HG02678 (cell line): ENCODE results near the gene NCOR2.

ENCODE experiments used
- ATAC-seq: cut with Tn5 transposase; IDR thresholded peaks from one replicate; pipeline ENCODE4 v1.9.1; 2021; ENCODE audit warnings: mild to moderate bottlenecking, moderate library complexity; ENCODE audit not compliant: unreplicated experiment

The NCOR2 gene

DNA sequence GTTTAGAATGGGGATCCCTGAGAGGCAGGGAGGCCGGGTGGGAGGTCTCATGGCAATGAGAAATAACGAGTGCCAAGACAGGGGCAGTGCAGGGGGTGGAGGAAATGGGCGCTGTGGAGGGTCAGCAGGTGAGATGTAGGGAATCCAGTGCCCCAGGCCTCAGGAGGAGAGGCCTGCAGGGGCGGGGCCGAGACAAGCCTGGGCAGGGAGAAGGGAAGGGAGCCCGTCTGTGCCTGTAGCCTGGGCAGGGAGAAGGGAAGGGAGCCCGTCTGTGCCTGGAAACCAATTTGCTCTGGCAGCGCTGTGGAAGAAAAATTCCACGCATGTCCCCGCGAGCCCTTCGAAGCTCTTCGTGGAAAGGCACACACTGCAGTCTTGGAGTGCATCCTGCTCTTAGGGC lies 10.6 kb upstream of the NCOR2 start:
- no peak for ATAC-seq

DNA sequence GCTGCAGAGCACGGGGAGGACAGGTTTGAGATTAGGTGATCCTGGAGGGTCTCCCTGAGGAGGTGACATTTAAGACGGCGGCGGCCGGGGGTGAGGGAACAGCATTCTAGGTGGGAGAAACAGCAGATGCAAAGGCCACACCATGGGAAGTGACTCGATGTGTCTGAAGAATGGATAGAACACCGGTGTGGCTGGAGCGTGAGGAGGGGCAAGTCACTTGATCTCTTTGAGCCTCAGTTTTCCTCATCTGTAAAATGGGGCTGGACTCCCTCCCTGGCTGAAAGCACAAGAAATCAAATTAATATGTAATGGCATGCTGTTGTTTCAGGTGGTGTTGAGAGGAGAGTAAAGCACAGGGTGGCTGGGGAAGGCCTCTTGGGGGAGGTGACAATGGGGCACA lies 10.0 kb upstream of the NCOR2 start:
- ATAC-seq, result no peak

DNA sequence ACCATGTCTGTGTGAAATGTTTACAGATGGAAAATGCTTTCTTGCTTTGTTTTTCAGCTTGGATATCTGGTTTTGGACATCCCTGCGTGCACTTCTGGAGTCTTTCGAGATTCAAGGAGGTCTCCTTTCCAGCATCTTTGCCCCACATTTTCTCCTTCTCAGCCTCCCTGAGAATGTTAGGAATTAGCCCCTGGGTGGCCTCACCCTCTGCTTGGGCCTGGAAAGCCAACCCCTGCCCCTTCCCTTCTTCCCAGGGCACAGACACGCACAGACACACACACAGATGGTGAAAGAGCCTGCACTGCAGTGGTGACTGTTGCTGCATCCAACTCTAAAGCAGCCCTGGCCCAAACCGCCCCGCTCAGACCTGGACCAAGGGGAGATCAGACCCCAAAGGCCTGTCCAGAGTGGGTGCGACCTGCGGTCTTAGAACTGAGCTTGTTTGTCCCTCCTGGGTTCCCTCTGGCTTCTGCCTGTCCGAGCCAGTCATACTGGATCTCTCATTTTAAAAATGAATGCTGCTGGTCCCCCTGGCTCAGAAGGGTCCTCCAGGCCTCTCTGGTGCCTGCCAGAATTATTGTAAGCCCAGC lies 8.7 kb upstream of the NCOR2 start:
- ATAC-seq, result no peak

DNA sequence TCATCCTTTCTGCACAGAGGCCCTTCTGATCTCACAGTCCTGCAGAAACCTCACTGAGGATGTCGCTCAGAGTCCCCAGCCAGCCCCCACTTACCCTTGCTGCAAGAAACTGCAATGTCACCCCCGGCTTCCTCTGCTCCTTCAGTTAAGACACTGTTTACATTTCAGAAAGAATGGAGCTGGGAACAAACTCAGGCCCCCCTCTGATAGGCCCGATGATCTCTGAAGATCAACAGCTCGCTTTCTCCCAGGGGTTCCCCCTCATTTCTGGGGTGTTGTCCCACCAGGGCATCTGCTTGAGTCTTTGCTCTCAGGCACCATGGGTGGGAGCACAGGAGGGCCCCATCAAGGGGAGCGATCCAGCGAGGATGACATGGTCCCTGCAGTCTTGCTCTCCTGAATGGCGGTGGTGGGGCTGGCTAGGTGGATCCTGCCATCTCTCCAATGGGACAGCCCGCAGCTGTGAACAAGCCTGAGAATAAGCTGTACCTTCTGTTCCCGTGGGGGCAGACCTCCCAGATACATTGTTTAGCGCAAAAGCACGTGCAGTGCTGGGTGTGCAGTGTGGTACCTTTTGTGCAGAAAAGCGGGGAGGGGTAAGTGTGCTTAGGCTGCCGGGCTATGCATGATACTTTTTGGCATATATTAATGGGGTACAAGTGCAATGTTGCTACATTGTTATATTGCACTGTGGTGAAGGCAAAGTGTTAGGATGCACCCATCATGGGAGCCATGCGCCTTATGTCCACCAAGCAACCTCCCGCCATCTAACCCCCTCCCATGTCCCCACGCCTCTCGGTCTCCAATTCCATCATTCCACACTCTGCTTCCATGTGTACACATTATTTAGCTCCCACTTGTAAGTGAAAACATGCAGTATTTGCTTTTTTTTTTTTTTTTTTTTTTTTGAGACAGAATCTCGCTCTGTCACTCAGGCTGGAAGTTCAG lies 6.7 kb upstream of the NCOR2 start:
- no peak for ATAC-seq

DNA sequence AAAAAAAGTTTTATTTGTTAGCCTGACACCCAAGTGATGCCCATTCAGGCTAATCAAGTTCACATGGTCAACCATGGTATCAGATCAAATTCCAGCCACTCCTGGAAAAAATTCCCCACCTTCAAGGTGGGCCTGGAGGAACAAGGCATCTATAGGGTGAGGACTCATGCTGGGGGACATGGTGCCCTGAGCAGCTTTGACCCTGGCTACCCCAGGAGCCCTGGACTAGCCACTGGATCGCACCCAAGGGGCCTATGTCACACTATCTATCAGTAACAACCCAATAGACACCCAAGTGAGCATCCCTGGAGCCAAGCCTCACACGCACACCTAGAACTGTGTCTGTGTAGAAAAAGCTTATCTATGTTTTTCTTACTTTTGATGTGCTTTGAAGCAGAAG lies 4.1 kb upstream of the NCOR2 start:
- ATAC-seq, result no peak

DNA sequence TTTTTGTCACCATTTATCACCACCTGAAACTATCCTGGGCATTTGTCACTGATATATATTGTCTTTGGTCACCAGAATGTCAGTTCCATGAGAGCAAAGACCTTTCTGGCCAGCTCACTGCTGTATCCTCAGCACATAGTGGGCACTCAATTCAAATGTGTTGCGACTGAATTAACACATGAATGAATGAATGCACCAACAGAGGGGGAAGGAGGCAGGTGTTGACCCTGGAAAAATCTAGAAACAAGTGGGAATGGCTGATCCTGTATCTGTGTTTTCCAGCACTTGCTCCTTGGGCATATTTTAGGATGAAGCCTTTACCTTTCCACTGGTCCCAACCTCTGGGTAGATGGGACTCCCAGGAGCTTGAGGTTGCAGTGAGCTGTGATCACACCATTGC lies 3.4 kb upstream of the NCOR2 start:
- no peak for ATAC-seq

DNA sequence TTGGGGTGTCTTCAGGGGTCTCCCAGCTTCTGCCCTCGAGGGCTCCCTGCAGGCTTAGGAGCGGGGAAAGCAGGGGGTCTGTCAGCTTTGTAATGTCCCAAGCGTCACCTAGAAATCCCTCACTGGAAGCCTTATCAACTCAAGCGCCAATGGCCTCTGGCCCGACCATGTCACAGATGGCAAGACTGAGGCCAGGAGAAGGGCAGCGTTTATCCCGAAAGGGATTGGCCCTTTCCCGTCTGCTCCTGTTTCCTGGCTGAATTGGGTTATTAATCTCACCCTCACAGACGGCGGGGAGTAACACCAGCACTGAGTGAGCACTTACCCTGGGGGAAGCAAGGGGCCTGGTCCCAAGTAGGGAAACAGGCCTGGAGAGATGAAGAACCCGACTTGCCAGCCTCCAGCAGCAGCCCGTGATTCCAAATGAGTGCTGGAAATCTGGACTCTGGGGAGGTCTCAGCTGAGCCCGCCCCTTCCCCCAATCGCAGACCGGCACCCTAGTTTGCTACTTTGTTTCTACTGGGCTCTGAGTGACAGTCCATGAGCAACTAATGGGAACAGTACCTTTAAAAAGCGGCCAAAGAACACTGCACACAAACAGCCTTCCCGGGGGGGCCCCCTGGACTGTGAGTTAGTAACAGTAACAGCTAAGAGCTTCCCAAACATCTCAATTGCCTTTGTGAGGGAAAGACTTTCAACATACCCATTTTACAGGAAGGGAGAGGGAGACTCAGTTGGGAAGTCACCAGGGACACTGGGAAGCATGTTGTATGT lies 2.1 kb upstream of the NCOR2 start:
- ATAC-seq, result no peak

DNA sequence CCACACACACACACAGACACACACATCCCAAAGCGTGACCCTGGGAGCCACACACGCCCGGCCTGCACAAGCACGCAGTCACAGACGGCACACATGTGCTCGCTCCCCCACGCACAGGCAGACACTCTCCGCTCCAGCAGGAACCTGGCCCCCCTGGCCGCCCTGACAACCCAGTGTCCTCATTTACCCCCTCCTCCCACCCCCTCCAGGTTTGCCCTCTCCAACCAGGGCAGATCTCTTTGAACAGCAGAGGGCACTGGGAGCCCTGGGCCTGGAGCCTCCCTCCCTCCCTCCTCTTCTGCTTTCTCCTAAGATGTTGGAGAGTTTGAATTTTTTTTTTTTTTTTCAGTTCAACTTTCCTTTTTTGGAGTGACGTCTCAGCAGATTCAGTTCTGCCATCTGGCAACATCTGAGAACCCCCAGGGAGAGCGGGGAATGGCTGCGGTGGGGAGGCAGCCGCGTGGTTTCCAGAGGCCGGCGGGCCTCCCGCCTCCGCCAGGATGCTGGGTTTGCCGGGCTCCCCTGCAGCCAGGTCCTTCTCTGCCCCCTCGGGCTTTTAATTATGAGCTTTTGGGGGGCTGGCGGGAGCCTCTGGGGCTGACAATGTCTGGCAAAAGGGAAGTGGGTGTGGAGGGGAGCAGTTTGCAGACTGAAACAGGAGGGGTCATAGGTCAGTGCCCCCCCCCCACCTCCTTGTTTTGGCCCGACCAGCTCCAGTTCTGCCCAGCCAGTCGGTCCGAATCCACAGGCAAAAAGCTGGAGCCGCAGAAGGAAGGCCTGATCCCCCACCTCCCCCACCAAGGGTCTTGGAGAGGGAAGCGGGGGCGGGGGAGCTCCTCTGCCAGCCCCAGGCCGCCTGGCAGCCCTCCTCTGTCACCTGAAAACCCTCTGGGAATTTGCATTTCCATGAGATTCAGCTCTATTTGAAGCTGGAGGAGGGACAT lies 1.3 kb upstream of the NCOR2 start:
- peak; percentile 26 for ATAC-seq

DNA sequence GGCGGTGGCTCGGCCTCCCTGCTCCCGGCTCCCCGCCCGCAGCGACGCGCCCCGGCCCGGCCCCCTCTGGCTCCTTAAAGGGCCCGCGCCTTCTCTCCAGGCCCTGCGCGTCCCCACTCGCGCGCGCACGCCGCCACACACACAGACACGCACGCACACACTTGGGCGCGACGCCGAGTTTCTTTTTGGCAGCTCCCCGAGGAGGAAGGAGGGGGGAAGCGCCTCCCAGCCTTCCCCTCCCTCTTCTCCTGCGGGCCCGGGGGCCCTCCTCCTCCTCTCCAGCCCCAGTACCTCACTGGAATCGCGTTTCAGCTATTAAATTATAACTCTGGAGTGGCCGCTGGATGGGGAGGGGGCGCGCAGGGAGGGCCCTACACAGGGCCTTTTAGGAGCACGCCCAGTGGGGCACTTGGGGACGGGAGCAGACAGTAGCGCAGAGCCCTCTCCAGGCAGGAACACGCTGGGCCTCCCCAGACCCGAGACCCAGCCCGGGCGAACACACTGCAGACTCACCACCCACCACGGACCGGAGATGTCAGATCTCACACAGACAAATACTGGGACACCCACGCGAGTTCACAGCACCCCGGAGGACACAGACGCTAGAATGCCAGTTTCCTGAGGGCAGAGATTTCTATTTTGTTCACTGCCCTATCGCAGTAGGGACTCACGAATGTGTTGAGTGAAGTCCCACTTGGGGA lies 411 bp upstream of the NCOR2 start:
- ATAC-seq, result peak; percentile 49

DNA sequence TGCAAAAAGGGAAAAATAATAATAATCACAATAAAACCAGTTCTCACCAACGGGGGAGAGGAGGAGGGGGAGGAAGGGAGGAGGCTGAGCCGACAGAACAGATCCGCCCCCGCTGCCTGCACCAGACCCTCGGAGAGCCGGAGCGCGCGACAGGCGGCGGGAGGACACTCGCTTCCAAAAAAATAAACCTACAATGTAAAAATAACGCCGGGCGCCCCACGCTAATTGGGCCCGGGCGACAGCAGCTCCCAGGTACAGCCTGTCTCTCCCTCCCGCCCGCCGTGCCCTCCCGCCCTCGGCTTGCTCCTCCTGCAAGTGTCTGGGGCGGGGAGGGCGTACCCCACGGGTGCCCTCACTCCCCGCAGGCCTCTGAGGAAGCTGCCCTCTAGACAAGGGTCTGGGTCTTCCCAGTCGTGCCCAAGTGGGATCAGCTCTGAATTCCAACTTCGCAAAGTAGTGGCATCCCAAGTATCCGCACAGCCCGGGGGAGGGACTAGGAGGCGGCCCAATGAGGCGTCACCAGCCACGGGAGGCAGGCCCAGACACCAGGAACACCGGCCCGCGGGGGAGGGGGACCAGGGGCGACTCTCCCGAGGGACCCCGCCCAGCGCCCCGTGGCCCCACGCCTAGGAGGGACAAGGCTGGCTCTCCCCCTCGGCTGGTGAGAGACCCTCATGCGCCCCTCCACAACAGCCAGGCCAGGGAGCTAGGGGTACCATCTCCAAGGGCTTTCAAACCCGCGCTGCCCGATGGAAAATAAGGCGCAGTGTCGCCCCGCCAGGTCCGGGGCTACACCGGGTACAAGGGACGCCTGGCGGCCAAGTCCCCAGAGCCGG lies 1.0 kb downstream of the NCOR2 start:
- ATAC-seq, result peak; percentile 46

DNA sequence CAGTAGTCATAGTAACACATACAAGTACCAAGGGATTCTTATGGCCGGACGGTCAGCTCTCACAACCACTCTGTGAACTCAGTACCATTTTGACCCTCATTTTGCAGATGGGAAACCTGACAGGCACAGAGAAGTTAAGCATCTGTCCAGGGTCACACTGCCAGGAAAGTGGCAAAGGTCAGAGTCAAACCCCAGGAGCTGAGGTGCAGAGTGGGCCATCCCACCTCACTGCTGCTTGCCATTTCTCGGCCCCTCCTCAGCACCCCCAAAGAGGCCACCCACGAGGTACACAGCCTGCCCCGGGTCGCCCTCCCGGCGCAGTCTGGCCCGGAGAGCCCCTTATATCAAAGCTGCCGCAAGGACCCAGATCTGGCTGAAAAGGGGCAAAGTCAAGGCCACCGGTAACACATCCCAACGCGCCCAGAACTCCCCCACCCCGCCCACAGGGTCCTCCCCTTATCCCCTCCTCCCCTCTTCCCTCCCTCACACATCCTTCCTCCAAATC lies 1.7 kb downstream of the NCOR2 start:
- ATAC-seq, result no peak

DNA sequence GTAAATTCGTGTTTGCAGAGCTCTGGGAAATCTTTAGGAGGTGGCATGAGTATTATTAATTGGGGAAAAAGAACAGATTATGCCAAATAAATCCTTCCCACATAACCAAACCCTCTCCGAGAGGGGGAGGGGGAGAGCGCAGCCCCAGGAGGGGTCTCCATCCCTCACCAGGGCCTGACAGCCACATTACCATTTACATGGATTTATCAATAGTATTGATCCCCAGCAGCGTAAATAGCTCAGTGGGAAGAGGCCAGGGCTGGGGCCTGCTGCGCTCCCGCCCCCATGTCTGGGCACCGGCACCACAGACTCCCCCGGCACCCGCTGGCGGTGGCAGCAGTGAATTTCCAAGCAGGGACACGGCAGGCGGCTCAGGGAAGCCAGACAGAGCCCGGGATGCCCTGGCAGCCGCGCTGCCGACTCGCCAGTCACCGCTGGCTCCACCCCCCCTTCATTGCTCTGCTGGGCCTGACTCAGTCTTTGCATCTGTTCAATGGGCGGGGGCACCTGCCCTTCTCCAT lies 2.4 kb downstream of the NCOR2 start:
- ATAC-seq, result no peak

DNA sequence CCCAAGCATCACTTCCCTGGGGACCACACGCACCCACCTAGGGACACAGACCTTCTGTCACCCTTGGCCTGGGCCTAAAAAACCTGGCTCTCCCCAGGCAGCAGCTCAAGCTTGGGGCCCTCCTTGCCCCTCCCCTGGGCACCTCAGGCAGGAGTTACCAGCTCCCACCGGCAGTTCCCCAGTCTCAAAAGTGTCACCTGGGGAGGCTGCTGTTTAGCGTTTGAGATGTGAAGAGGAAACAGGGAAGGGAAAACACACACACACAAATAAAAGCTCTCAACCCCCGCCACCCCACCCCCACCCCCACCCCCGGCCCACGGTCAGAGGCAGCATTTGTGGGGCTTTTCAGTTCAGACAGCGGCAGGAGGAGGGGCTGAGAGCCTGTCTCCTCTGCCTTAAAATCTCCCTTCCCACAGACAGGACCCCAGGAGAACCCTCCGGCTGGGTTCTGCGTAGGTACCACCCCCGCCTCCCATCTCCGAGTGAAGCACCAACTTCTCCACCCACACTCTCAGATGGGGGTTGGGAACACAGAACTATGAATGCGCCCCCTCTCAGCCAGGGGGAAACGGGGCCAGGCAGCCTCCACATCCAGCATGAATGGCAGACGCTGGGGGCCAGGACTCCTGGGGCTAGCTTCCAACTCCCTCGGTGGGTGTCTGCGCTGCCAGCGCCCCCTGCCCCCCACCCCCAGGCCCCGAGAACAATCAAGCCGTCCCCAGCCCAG lies 3.0 kb downstream of the NCOR2 start:
- ATAC-seq, result no peak

DNA sequence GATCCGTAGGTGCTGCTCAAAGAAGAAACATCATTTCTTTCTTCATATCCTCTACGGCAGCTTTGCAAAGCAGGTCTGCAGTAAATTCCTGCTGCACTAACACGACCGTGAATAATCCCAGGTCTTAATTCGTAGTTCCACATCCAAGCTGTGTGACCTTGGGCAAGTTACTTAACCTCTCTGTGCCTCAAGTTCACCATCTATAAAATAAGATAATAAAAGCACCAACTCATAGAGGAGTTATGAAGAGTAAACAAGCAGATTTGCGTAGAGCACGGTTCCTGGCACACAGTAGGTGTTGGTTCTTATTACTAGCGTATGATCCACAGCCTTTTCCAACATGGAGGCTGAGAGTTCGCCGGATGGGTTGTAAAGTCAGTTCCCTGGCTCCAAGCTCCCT lies 3.6 kb downstream of the NCOR2 start:
- no peak for ATAC-seq

DNA sequence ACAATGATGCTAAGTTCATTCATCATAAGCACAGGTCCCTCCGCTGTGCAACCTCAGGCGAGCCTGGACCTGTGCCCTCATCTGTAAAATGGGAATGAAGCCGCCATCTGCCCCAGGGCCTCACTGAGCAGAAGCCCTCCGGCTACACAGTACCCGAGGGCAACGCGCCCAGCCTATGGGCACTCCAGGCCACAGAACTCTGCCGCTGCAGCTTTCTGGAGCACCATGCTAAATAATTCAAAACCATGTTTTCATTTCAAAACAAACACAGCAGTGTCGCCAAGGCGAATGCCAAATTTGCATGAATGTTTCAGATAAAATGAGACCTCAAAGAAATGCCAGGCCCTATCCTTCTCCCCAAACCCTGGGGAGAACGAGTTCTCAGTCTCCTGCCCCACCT lies 4.0 kb downstream of the NCOR2 start:
- no peak for ATAC-seq

DNA sequence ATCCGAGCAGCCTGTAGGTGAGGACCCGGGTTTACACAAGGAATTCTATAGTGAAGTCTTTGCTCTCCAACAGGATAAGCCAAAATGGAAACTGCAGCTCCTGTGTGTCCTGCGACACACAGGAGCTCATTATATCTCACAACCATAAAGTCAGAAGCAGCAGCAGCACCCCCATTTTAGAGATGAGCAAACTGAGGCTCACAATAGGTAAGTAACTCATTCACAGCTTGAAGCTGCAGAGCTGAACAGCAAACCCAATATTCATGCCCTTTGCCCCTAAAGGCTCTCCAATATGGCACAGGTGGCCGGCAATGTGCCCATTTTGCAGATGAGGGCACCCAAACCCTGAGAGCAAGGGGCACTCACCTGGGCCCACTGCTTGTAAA lies 4.6 kb downstream of the NCOR2 start:
- ATAC-seq, result no peak

DNA sequence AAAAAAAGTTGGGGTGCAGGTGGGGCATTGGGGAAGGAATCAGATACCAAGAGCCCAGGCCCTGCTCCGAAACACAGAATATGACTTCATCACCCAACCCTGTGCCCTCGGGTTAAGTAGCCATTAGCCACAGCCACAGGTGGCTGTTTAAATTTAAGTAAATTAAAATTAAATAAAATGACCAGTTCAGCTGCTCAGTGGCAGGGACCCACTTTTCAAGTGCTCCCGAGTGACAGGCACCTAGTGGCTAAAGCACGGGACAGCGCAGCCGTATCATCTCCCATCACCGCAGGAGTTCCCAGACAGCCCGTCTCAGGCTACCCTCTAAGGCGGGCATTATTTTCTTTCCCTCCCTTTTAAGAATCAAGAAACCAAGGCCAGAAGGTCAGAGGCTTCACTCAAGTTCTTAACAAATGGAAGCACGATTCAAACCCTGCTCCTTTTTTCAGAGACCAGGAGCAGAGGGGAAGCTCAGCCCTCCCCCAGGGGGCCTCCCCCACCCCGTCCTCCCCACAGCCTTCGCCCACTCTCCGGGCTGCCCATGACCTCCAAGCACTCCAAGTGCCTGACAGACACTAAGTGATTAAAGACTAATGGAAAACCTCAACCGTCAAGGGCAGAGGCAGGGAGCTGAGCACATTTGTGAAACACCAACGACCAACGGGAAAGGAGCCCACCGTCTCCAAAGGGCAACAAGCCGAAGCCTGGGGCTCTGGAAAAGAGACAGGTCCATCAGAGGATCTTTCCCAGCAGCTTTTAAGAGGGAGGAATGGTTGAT lies 5.2 kb downstream of the NCOR2 start:
- ATAC-seq, result no peak
